GM23248 (cell line): ENCODE measurements around the gene SRRM1.

Source experiments
- EZH2 ChIP-seq: fragments of 200-600 bp; sonication (generic); IDR thresholded peaks from 2 replicates; pipeline ENCODE4 v1.6.1; 2018; ENCODE audit warnings: antibody characterized with exemption, mild to moderate bottlenecking; ENCODE audit not compliant: insufficient read depth, poor library complexity, severe bottlenecking
- EZH2phosphoT487 ChIP-seq: fragments of 200-600 bp; sonication (generic); IDR thresholded peaks from 2 replicates; pipeline ENCODE4 v1.6.1; 2018; ENCODE audit warnings: antibody characterized with exemption, moderate library complexity, mild to moderate bottlenecking, low read depth; ENCODE audit not compliant: insufficient read depth

GRCh38 chr1:24609949-24610517 lies 33.1 kb upstream of the SRRM1 start:
- no peak for TF ChIP-seq EZH2
- TF ChIP-seq EZH2phosphoT487 = no peak
